Stimulated activated CD4-positive, alpha-beta T cell treated with anti-CD3 and anti-CD28 coated beads, TNF-alpha, amount 100 ng/mL, for 48 hours (primary cell): ENCODE measurements around the gene FTCDNL1.

Source experiments
- DNase-seq, 3 donors: peaks; one replicate each; pipeline ENCODE4 v3.0.0-alpha.2; 2020; ENCODE audit warnings: low read depth in 3 of 3

The FTCDNL1 gene

DNA sequence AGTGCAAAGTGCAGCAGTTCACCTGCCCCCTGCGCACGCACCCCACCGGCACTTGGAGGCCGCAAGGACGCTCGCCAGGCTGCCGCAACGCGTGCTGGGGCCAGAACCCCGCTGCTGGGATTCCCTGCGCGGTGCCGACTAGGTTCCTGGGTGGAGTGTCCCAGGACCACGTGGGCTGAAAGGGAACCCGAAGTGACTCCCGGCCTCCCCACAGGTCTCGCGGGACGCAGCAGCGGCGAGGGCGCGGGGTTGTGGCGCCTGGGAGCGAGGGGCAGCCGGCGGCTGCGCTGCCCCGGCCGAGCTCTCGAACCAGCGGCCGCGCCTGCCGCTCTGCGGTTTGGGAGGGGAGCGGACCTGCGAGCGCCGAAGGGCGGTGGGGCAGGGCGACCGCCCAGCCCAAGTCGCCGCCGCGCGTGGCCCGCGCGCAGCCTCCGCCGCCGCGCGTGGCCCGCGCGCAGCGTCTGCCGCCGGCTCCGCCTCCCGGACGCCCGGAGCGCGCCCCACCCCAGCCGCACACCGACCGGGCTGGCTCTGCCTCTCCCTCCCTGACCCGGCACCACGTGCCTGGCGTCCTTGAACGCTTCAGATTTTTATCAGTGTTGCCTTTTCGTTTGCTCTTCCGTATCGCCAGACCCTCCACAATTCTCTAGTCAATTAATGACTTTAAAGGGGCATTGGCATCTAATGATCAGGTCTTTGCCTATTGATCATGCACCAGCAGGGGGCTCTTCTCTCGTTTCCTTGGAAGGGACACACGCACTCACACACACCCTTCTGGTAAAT is at the start of gene FTCDNL1:
Gene FTCDNL1, minus strand, starts transcription at position 475 of the 783 bp plus-strand sequence. CDS start 2,230 bp downstream, outside the sequence.
- peak; percentile 44 to 73 (median 51) for DNase-seq

DNA sequence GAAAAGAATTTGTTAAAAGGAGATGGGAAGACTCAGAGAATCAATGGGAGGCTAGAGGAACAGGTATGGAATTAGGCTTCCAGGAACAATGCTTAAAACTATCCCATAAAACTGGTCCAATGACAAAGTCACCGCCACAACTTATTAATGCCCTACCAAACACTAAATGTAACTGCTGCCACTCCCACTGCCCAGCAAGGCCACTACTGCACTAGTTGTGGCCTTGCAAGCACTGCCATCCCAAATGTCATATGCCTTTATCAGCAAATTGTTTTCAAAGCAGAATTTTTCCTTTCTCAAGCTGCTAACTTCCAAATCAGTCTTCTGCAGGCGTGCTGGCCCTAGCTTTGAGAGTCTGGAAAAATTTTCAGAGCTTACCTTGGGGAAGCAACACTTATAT is 45.6 kb upstream of the FTCDNL1 start:
- no peak for DNase-seq

DNA sequence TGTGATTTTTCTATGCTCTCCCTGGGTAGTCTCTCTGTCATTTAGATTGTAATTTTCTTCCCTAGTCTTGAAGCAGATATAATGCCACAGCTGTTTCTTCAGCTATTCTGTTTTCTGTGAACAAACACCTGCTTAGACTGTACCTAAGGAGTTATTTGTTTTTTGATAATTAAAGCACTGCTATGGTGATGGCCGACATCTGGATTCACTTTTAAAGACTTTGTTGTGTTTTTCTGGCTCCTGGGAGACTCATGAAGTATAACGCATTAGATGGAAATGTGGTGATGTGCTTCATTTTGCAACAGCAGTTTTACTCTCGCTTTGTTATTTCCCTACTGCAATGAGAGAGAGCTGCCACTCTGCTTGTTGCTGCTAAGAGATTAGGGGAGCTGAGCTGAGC is 44.4 kb upstream of the FTCDNL1 start:
- no peak for DNase-seq

- DNase-seq: peak in 1 of 3 donors; percentile 2
These were observed 32.7 kb upstream of the FTCDNL1 start for GRCh38 chr2:199883474-199884212.

GRCh38 chr2:199882667-199883066 is 31.7 kb upstream of the FTCDNL1 start:
- DNase-seq: no peak

DNA sequence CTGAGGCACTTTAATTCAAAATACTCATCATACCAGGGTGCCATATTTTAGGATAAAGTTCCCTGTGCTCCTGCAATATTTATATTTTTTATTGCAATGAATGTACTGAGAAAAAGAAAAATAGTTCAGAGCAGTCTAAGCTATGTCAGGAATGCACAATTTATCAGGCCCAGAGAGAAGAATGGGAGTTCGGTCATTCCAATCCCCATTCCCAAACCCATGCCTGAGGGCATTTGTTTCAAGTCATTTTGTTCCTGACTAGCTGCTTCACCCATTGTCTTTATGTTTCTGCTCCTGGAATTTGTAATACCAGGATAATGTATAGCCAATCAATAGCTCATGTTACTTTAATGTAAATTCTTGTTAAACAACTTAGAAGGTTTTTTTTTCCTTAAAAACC is 24.4 kb upstream of the FTCDNL1 start:
- DNase-seq: no peak

- DNase-seq: no peak
These were observed 23.2 kb upstream of the FTCDNL1 start for GRCh38 chr2:199874209-199874608.

DNA sequence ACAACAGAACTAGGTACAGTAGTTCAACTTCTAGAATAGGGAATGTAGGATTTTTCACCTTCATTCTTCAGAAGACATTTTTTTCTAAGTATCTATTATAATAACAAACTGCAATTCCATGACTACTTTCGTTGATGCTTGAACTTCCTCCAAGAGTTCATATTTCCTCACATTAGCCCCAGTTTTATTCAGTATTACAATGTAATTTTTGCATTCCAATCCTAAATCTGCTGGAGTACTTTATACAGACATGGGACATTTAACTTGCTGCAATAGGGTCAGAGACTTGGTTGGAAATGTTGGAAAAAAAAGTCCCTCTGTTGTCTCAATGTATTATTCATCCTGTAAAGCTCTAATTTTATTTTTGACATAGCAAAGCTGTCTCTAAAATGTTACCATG is 19.6 kb upstream of the FTCDNL1 start:
- no peak for DNase-seq

DNA sequence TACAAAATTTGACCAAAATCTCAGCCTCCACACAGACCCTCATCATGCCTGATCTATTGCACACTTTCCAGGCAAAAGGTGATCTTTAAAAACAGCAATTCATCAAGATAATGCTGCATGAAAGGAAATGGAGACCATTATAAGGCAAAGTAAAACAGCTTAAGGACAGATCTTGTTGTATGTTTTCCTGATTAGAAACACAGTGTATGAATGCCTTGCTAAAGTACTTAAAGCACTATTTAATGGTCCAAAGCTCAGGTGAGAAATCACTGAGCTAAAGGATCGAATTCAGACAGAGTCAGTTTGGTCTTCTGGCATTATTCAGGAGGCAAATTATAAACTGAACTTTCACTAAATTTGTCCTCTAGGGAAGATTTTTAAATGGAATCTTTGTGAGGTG is 18.7 kb upstream of the FTCDNL1 start:
- DNase-seq: no peak

DNA sequence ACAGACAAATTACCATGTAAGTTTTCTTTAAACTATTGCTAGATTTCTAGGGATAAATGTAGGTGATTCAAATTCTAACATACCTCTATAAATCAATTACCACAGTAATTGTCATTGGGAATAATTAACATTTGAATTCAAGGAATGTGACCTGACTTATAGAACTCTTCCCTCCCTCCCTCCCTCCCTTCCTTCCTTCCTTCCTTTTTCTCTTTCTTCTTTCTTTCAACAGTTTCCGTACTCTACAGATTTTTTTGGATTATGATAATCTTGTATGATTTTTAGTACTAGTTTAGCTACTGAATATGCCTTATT is 18.2 kb upstream of the FTCDNL1 start:
- DNase-seq: no peak

DNA sequence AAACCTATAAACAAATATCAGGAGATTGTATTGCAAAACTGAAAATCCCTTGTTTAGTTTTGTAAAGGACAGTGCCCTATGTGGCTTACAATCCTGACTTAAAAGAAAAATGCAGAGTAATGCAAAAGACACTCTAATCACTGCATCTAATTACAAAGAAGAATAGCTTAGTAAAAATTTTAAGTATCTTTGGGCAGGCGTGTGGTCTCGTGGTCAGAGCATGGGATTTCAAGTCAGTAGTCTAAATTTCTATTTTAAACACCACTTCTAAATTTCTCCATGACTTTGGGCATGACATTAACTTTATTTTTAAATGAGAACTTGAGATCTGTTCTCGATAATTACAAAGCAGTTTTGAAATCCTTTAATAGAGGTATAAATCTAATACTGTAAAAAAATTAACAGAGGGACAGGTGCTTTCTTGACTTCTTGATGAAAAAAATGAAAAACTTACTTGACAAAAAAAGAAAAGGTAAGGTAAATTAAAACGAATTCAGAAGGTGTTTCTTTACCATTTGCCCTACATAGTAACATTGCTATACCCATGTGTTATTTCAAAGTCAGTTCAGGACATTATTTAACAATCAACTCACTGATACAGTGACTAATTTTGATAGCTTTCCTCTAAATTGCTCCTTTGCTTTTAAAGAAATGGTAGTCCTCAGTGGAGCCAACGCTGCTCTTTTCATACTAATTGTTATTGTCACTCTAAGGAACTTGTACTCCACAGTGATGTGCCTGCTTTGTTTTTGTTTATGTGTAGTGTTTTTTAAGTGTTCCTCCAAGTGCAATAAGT is 17.6 kb upstream of the FTCDNL1 start:
- DNase-seq: no peak

GRCh38 chr2:199865905-199866304 is 14.9 kb upstream of the FTCDNL1 start:
- DNase-seq: no peak

DNA sequence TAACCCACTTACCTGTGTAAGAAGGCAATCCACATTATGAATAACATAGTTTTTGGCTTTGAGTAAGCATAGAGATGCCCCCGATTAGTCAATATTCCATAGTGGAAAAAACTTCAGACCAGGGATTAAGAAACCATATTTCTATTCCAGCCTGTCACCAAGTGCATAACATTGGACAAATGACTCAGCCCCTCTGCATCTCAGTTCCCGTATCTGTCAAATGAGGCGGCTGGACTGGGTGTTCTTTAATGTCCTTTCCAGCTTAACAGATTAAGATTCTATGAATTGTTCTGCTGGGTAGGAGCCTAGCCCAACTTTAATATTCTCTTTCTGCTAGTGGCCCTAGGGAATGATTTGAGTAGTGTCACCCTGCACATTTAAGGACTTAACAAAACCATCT is 11.8 kb upstream of the FTCDNL1 start:
- DNase-seq: no peak

GRCh38 chr2:199861132-199861774 is 10.3 kb upstream of the FTCDNL1 start:
- no peak for DNase-seq

GRCh38 chr2:199855812-199856211 is 4.8 kb upstream of the FTCDNL1 start:
- no peak for DNase-seq

DNA sequence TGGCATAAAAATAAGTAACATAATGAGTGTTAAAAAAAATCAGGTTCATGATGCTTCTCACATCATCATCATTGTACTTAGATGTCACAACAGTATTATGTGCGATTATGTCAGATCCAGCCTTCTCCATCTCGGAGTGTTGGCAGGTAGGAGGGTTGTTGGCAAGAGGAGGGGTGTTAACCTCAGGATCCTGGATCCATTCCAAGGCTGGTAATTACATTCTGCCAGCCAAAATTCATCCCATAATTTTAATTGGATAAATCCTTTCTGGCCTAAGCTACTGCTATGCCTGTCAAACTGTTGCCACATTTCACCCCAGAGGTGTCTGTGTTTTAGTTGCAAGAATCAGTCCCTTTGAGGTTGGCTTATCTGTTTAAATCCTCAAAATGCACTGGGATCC is 891 bp upstream of the FTCDNL1 start:
- no peak for DNase-seq

GRCh38 chr2:199851501-199851810 is 464 bp upstream of the FTCDNL1 start:
- DNase-seq: no peak

GRCh38 chr2:199850218-199850717 is 724 bp downstream of the FTCDNL1 start:
- DNase-seq: no peak

GRCh38 chr2:199848389-199849130 is 2.4 kb downstream of the FTCDNL1 start:
- no peak for DNase-seq

GRCh38 chr2:199847181-199847864 is 3.7 kb downstream of the FTCDNL1 start:
- no peak for DNase-seq
